Measurements from ENCODE around the gene NRBF2.
A peak's percentile ranks its signal among the peaks of the same experiment; 100 is the strongest.

DNA sequence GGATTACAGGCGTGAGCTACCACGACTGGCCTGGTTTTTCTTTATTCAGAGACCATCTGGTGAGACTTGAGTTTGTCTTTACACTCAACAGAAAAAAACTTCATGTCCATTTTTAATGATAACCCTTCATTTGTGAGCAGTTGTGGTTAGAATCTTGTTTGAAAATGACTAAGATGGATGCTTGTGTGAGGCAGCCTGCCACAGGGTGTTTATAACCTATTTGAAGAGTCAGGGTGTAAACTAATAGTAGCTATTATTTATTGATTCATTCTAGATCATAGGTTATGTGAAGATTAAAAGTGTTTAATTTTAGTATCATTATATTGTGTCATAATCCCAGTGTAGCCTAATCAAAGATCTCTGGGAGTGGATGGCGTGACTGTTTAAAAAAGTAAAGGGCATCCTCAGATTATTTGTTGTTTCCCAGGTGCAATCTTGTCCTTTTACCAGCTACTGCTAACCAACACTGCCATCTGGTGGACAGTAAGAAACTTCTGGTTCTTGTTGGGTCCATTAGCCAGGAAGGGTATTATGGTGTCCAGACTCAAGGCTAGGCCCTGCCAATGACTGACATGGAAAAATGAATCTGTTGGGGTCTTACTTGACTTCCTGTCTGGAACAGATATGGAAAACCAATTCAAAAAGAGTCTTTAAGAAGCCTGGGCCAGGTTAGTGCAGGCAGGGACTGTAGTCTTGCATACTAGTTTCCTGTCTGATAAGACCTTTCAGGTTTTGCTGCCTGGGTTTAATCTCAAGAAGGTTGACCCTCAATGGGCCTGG, 24.9 kb downstream of the NRBF2 start:
- TF ChIP-seq, protein P1, sequence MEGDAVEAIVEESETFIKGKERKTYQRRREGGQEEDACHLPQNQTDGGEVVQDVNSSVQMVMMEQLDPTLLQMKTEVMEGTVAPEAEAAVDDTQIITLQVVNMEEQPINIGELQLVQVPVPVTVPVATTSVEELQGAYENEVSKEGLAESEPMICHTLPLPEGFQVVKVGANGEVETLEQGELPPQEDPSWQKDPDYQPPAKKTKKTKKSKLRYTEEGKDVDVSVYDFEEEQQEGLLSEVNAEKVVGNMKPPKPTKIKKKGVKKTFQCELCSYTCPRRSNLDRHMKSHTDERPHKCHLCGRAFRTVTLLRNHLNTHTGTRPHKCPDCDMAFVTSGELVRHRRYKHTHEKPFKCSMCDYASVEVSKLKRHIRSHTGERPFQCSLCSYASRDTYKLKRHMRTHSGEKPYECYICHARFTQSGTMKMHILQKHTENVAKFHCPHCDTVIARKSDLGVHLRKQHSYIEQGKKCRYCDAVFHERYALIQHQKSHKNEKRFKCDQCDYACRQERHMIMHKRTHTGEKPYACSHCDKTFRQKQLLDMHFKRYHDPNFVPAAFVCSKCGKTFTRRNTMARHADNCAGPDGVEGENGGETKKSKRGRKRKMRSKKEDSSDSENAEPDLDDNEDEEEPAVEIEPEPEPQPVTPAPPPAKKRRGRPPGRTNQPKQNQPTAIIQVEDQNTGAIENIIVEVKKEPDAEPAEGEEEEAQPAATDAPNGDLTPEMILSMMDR (IDR thresholded peaks at IDR 0.05), result peak; percentile 76 to 82 (median 78)
- no peak for TF ChIP-seq POLR2A (IDR thresholded peaks at IDR 0.05)
